ENCODE measurements around the gene STYX. TPM values are rescaled to one million over a fixed set of nuclear protein-coding genes. Genes with fewer than 3 reads are reported as not detected.

The STYX gene
- polyA plus RNA-seq, 4 donors: 14.7 to 17.4 (median 16.0) TPM

DNA sequence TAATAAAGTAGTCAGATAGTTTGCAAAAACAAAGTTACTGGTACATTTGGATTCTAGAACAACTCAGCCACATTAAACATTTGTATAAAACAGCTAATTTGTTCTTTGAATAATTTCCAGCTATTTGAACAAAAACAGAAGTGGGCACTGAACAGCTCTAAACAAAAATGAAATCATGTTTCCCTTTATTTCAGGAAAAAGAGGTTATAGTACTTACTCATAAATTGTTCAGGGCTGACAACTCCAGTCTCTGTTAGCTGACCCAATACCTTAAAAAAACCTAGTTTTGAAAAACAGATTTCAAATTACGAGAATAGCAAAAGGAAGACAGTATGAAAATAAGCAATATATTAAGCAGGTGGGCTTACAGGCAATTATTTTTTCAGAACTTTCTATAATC, 53.2 kb downstream of the STYX start:
- DNase-seq (ENCODE audit: low read depth in 4 of 4, low spot score in 2 of 4): no peak

DNA sequence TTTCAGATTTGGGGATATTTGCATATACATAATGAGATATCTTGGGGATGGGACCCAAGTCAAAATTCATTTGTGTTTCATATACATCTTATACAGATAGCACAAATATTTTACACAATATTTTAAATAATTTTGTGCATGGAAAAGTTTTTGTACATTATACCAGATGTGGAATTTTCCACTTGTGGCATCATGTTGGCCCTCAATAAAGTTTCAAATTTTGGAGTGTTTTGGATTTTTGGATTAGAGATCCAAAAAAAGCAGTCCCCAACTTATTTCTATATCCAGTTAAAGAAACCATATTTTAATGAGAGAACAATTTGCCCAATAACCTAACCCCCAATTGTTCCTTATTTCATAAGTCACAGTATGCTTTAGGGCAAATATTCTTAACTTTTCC, 56.9 kb downstream of the STYX start:
- DNase-seq (ENCODE audit: low read depth in 4 of 4, low spot score in 2 of 4): no peak

DNA sequence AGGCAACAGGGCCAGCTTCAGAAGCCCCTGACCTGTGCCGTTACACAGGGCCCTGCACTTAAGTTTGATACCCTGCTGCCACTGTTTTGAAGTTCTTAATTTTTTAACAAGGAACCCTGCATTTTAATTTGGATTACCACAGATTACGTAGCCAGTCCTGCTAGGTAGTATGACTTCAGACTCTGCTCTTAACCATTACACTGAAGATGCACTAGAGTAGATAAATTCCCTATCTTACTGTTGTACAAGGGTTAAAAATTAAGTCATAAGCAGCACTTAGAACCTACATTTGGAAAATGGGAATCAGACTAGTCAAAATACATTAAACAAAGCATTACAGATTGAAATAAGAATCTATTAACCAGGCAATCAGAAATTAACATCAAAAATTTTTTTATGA, 59.2 kb downstream of the STYX start:
- DNase-seq (ENCODE audit: low read depth in 4 of 4, low spot score in 2 of 4): no peak

DNA sequence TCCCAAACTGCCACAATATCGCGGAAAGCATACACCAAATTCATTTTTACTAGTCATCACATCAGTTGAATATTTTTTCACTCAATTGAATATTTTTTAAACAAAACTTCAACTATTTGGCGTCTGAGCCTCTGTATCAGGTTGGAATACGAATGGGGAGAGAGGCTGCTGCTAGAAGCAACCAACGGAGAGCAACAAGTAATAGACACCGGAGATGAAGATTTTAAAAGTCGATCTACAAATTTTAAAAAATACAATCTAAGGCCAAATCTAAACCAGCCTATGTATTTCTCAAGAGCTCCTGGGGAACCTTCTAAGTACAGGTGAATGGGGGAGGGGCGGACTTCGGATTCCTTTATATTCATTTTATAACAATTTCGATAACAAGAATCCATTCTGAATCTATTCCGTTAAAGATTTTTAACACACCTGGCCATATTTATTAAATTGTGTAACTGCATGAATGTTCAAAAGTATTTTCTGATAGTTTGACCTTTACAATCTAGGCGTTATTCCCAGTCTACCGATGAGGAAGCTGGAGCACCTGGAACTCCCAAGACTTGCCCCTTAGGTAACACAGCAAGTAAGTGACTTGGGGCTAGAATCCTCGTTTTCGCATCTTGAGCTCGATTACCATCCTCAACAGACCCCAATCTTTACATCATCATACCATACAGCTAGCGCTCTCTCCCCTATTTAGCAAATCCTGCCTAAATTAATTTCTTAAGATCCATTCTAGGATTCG, 60.2 kb downstream of the STYX start:
- peak in 1 of 4 donors; percentile 19 for DNase-seq (ENCODE audit: low read depth in 4 of 4, low spot score in 2 of 4)

DNA sequence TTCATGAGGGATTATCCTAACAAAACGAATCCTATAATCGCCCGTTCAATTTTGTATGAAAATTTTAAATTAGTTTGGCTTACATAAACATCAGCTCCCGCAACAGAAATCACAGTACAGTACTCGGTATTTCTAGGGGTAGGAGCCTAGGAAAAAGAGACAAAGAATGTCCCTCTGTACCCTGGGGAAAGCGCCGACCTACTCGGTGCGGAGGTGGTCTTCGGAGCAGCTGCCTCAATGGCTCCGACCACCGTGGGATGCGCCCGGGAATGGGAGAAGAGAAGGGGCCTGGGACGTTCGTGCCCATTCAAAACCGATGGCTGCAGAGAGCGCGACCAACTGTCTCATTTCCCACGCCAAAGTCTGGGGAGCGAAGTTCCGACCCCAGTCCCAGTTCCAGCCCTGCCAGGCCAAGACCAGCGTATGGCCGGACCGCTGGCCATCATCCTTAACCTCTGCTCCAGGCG, 60.8 kb downstream of the STYX start:
- peak in 1 of 4 donors; percentile 38 for DNase-seq (ENCODE audit: low read depth in 4 of 4, low spot score in 2 of 4)

DNA sequence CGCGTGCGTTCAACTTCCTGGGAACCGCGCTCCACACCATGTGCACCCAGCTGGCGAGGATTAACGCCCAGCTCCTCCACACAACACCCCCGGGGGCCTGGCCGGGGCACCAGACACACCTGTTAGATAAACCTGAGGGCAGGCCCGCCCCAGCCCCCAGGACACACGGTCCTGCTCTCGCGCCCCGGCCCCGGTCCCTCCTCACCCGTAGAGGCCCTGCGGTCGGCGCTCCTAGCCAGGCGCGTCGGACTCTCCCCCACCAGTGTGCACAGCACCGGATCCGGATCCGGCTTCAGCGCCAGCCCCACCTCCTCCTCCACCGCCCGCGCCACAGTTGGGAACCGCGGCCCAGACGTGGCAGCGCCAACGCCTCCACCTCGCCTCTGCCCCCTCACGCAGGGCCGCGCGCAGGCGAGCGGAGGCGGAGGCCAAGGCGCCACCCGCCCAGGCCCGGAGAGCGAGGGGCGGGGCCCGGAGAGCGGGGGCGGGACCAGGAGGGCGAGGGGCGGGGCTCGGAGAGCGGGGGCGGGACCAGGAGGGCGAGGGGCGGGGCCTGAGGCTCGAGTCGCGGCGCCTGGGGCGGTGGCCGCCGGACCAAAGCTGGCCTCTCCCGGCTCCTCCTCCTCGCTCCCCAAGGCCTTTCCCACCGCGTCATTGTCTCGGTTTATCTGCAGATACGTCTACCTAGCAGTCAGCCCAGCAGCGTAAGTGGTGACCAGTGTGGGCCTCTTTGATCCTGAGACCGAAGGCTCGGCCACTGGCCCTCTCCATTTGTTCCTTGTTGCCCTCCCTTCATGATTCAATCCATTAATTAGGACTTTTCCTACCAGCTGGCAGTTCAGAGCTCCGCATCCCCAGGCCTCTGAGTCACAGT, 61.5 kb downstream of the STYX start, which contains the start of gene GNPNAT1:
GNPNAT1 (minus strand) TSS at position 385 of the 874 bp plus-strand sequence. CDS start 6,957 bp downstream, outside the sequence.
- DNase-seq (ENCODE audit: low read depth in 4 of 4, low spot score in 2 of 4): peak; percentile 52 to 66 (median 62)

DNA sequence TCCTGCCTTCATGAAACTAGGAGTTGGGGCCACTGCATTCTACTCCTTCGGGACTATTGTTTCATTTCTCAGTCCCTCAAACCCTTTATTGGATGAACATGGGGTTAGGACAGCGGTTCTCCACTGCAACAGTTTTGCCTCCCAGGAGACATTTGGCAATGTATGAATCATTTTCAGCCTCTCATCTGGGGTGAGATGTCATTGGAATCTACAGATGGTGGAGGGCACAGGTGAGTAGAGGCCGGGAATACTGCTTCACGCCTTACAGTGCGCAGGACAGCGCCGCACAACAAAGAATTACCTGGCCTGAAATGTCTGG, 62.1 kb downstream of the STYX start:
- DNase-seq (ENCODE audit: low read depth in 4 of 4, low spot score in 2 of 4): peak in 1 of 4 donors; percentile 45

DNA sequence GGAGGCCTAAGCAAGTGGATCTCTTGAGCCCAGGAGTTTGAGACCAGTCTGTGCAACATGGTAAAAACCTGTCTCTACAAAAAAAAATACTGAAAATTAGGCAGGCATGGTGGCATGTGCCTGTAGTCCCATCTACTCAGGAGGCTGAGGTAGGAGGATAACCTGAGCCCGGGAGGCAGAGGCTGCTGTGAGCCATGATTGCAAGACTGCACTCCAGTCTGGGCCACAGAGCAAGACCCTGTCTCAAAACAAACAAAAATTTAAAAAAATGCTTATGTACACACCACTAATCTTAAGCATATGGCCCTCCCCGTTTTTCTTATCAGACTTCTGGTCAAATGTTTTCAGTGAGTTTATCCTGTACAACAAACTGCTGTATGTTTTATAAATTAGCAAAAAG, 63.1 kb downstream of the STYX start:
- no peak for DNase-seq (ENCODE audit: low read depth in 4 of 4, low spot score in 2 of 4)

DNA sequence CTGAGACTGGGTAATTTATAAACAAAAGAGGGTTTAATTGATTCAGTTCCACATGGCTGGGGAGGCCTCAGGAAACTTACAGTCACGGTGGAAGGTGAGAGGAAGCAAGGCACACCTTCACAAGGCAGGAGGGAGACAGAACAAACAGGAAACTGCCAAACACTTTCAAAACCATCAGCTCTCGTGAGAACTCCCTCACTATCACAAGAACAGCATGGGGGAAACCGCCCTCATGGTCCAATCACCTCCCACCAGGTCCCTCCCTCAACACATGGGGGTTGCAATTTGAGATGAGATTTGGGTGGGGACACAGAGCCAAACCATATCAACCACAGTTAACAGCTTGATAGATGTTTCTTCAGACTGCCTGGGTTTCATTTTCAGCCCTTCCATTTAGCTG, 67.7 kb downstream of the STYX start:
- no peak for DNase-seq (ENCODE audit: low read depth in 4 of 4, low spot score in 2 of 4)

DNA sequence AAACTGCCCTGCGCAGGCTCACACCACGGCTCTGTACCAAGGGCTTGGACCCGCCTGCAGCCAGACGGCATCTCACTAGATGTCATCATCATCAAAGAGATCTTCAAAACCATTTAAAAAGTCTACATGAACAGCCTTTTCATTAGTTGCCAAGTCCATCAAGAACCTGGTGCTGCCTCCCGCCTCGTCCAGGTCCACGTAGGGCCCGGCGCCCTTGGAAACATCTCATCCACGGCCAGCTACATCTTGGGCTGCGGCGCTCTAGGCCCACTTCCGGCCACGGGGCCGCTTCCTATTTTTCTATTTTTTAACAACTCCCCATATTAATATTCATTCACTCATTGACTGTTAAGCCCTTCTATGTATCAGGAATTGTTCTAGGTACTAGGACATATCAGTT, 68.9 kb downstream of the STYX start:
- DNase-seq (ENCODE audit: low read depth in 4 of 4, low spot score in 2 of 4): no peak

DNA sequence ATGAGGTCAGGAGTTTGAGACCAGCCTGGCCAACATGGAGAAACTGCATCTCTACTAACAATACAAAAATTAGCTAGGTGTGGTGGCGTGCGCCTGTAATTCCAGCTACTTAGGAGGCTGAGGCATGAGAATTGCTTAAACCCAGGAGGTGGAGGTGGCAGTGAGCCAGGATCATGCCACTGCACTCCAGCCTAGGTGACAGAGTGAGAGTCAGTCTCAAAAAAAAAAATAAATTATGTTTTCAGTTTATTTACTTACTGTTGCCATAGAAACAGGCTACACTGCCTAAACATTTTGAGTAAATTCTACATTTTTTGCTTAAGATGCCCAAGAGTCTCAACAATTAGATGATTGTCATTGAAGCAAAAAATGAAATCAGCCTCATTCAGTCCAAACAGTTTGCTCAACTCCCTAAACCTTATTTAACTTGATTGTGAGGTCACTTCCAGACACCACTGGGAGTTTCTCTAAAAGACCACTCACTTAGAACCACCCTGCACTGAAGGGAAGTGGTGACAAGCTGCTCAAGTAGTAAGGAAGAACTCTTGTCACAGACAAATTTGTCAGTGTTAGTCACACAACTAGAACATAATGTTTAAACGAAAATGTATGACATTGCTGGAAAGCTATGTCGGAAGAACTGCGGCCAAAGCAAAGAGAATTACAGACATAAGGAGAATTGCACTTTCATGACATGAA, 71.2 kb downstream of the STYX start:
- no peak for DNase-seq (ENCODE audit: low read depth in 4 of 4, low spot score in 2 of 4)

DNA sequence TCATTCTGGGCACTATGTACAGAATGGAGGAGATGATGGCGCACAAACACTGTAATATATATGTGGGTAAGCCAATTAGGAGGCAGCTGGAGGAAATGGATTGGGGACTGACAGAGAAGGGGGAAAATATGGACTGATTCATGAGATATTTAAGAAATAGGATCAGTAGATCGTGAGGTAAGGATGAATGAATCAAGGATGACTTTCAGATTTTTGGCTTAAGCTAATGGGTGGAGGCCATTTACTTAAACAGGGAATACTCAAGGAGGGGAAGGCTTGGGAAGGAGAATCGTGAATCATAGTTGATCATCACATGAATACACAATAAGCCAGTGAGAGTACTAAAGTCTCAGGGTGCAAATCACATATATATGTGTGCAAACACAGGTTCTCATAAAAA, 72.6 kb downstream of the STYX start:
- no peak for DNase-seq (ENCODE audit: low read depth in 4 of 4, low spot score in 2 of 4)

DNA sequence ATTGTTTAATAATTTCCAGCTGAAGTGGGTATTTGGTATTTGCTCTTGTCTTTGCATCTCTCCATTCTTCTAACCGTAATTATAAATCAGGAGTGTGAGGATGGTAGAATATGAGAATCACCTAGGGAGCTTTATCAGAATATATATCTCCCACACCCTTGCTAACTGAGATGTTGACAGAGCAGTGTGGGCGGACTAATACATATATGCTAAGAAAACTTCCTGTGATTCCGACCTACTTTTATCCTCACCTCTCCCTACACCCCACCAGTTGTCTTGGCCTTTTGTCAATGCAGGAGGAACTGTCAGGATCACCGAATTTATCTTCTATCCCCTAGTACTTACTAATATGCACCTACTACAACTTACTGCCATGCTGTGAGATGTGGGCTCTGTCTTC, 76.1 kb downstream of the STYX start:
- no peak for DNase-seq (ENCODE audit: low read depth in 4 of 4, low spot score in 2 of 4)

DNA sequence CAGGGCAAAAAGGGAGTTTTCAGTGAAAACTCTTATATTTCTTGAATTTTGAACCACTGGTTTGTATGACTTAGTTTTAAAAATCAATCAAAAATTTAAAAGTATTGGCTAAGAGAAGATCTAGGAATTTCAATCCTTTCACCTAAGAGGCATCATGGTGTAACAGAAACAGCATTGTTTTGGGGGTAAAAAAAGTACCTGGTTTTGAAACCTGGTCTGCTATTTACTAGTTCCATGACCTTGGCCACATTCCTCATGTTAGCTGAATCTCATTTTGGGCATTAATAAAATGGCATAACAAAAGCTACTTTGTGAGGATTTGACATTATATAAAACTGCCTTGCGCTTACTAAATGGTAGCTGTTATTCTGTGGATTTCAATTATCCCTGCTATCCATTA, 78.1 kb downstream of the STYX start:
- no peak for DNase-seq (ENCODE audit: low read depth in 4 of 4, low spot score in 2 of 4)

DNA sequence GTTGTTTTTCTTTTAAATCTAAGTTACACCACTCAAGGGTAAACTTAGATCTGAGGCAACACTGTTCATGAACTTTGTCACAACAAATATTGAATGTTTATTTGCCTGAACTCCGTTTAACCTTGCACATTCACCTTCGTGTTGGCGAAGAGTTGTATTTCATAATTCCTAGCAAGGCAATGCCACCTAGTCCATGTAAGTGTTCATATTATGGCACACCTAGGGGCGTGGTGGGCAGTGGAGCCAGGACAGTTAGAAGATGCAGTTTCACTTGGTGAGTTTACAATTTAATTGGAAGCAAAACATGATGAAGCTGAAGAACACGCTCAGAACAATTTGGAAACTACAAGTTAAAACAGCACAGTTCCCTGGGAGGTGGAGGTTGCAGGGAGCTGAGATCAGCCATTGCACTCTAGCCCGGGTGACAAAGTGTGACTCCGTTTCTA, 91.9 kb downstream of the STYX start:
- no peak for DNase-seq (ENCODE audit: low read depth in 4 of 4, low spot score in 2 of 4)

DNA sequence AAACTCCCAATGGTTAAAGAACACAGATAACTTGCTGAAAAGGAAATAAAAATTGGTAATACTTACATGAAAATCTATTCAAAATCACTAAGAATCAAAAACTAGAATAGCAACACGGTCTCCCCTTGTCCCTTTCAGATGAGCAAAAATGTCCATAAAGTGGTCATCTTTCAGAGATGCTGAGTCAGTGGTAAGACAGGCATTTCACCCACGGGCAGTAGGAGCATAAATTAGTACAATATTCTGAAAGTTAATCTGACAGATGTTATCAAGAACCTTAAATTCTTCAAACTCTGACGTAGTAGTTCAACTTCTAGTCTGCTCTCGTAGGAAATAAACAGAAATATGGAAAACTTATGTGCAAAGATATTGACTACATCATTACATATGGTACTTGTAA, 94.5 kb downstream of the STYX start:
- DNase-seq (ENCODE audit: low read depth in 4 of 4, low spot score in 2 of 4): no peak

Other genes with a start within 250 kb of the STYX start
- gene TXNDC16, start 177.7 kb upstream of the STYX start, polyA plus RNA-seq (ENCODE audit: insufficient read length in 4 of 4): 10 to 100 TPM; 19.4 to 23.2 (median 20.9) TPM
- gene GPR137C, start 177.3 kb upstream of the STYX start, polyA plus RNA-seq (ENCODE audit: insufficient read length in 4 of 4): 10 to 100 TPM in 1 of 4 donors, 1 to 10 TPM in 3; 5.9 to 11.5 (median 7.4) TPM
- 10 to 100 TPM; 22.9 to 36.4 (median 23.8) TPM for gene ERO1A, start 34.6 kb upstream of the STYX start, polyA plus RNA-seq (ENCODE audit: insufficient read length in 4 of 4)
- gene PSMC6, start 23.0 kb upstream of the STYX start, polyA plus RNA-seq (ENCODE audit: insufficient read length in 4 of 4): 100 to 1,000 TPM; 127 to 178 (median 150) TPM
- gene GNPNAT1, start 61.4 kb downstream of the STYX start, polyA plus RNA-seq (ENCODE audit: insufficient read length in 4 of 4): 10 to 100 TPM; 26.9 to 35.3 (median 31.6) TPM
- gene FERMT2, start 220.9 kb downstream of the STYX start, polyA plus RNA-seq (ENCODE audit: insufficient read length in 4 of 4): 100 to 1,000 TPM; 147 to 185 (median 169) TPM